Measurements from ENCODE around the gene FAM171A2. TPM values are rescaled to one million over a fixed set of nuclear protein-coding genes. Genes with fewer than 3 reads are reported as not detected.

The FAM171A2 gene
- total RNA-seq, 1 experiment from 2014 or later, result 0.30 TPM

DNA sequence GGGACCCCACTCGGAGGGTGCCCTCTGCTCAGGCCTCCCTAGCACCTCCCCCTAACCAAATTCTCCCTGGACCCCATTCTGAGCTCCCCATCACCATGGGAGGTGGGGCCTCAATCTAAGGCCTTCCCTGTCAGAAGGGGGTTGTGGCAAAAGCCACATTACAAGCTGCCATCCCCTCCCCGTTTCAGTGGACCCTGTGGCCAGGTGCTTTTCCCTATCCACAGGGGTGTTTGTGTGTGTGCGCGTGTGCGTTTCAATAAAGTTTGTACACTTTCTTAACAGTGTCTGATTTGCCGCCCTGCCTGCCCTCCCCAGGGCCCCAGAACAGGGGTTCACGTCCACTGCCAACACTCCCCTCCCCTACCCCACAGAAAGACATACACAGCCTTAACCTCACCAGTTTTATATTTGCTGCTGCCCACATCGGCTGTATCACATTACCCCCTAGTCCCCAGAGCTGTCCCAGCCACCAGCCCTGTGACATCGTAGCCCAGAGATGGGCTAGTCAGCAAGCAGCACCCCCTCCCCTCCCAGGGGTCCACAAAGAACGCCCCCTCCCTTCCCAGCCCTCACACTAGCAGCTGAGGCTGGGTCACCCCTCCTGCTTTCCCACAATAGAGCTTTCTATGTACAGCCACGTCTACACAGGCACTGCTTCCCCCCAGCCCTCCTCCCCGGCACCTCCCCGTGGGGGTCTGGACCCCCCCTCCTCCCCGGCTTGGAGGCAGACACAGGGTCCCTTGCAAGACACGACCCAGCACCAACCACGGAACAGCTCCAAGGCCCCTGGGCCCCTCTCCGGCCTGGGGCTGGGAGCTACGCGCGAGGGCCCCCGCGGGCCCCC lies 10.6 kb downstream of the FAM171A2 start:
- POLR2A ChIA-PET, result interaction anchor here (0.7 to 1.1 kb wide), 3 partner anchors 132 to 151 kb away, joined by 3 read pairs; no protein-coding TSS in a partner anchor
- Mint-ChIP-seq H3K4me1 (ENCODE audit: insufficient read depth, unreplicated experiment) (no peaks in the 10 kb centered on the region), H3K27ac (ENCODE audit: low read depth, unreplicated experiment) (no peak overlapping the region)

GRCh38 chr17:44351961-44352827 lies 11.5 kb downstream of the FAM171A2 start:
- CTCF ChIA-PET, result interaction anchor here (0.5 to 1.7 kb wide), 2 partner anchors 10 to 12 kb away, joined by 4 to 8 read pairs; partner anchors contain the start of gene FAM171A2
- Mint-ChIP-seq H3K4me3 (ENCODE audit: unreplicated experiment) (no peak overlapping the region), H3K4me1 (ENCODE audit: insufficient read depth, unreplicated experiment) (no peaks in the 10 kb centered on the region)

More for the DNA sequence above, 10.6 kb downstream of the FAM171A2 start:
- Mint-ChIP-seq H3K27me3 (ENCODE audit: insufficient read depth, unreplicated experiment) (no peaks in the 10 kb centered on the region), H3K4me3 (ENCODE audit: unreplicated experiment) (no peak overlapping the region), H3K9me3 (ENCODE audit: unreplicated experiment) (no peaks in the 10 kb centered on the region), H3K36me3 (ENCODE audit: insufficient read depth, unreplicated experiment) (peaks cover 20% of the 10 kb centered on the region)
- BruUV-seq (replicated peaks), result no TSS peak
- intact Hi-C loops (cut with micrococcal nuclease), result no loop called here
- TF ChIP-seq, protein P1, sequence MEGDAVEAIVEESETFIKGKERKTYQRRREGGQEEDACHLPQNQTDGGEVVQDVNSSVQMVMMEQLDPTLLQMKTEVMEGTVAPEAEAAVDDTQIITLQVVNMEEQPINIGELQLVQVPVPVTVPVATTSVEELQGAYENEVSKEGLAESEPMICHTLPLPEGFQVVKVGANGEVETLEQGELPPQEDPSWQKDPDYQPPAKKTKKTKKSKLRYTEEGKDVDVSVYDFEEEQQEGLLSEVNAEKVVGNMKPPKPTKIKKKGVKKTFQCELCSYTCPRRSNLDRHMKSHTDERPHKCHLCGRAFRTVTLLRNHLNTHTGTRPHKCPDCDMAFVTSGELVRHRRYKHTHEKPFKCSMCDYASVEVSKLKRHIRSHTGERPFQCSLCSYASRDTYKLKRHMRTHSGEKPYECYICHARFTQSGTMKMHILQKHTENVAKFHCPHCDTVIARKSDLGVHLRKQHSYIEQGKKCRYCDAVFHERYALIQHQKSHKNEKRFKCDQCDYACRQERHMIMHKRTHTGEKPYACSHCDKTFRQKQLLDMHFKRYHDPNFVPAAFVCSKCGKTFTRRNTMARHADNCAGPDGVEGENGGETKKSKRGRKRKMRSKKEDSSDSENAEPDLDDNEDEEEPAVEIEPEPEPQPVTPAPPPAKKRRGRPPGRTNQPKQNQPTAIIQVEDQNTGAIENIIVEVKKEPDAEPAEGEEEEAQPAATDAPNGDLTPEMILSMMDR (IDR thresholded peaks at IDR 0.05; ENCODE audit: unreplicated experiment), result no peak
- CTCF ChIA-PET, result interaction anchor here (0.5 to 1.7 kb wide), 6 partner anchors 10 to 1479 kb away, joined by 3 to 8 read pairs (median 4); partner anchors contain the start of gene FAM171A2
- DNase-seq (ENCODE audit: unreplicated experiment), result no peak

DNA sequence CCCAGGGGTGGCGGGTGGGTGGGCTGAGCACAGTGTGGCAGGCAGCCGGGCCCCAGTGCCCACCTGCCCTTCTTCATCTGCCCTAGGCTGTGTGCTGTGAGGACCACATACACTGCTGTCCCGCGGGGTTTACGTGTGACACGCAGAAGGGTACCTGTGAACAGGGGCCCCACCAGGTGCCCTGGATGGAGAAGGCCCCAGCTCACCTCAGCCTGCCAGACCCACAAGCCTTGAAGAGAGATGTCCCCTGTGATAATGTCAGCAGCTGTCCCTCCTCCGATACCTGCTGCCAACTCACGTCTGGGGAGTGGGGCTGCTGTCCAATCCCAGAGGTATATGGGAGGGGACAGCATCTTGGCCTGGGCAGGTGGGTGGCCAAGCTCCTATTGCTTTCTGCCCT lies 12.2 kb downstream of the FAM171A2 start:
- POLR2A ChIA-PET, result interaction anchor here (0.7 kb wide), 1 partner anchor 172 kb away, joined by 3 read pairs; no protein-coding TSS in a partner anchor
- H3K4me1 Mint-ChIP-seq (ENCODE audit: insufficient read depth, unreplicated experiment), result no peaks in the 10 kb centered on the region
- BruUV-seq (replicated peaks), result no TSS peak
- no peak for DNase-seq (ENCODE audit: unreplicated experiment)
- CTCF ChIA-PET, result interaction anchor here (0.7 to 1.9 kb wide), 7 partner anchors 9 to 206 kb away, joined by 4 to 14 read pairs (median 6); partner anchors contain the start of gene FAM171A2
- no peak overlapping the region for H3K27ac Mint-ChIP-seq (ENCODE audit: low read depth, unreplicated experiment)
- no peaks in the 10 kb centered on the region for H3K27me3 Mint-ChIP-seq (ENCODE audit: insufficient read depth, unreplicated experiment)
- TF ChIP-seq, protein P1 (IDR thresholded peaks at IDR 0.05; ENCODE audit: unreplicated experiment), result no peak
- no peaks in the 10 kb centered on the region for H3K9me3 Mint-ChIP-seq (ENCODE audit: unreplicated experiment)
- intact Hi-C loops (cut with micrococcal nuclease), result no loop called here
- no peak overlapping the region for H3K4me3 Mint-ChIP-seq (ENCODE audit: unreplicated experiment)
- H3K36me3 Mint-ChIP-seq (ENCODE audit: insufficient read depth, unreplicated experiment), result peaks cover 20% of the 10 kb centered on the region

More at GRCh38 chr17:44351961-44352827, 11.5 kb downstream of the FAM171A2 start:
- Mint-ChIP-seq H3K36me3 (ENCODE audit: insufficient read depth, unreplicated experiment) (peaks cover 20% of the 10 kb centered on the region), H3K27me3 (ENCODE audit: insufficient read depth, unreplicated experiment) (no peaks in the 10 kb centered on the region), H3K27ac (ENCODE audit: low read depth, unreplicated experiment) (no peak overlapping the region), H3K9me3 (ENCODE audit: unreplicated experiment) (no peaks in the 10 kb centered on the region)
- DNase-seq (ENCODE audit: unreplicated experiment), result no peak
- TF ChIP-seq, protein P1 (IDR thresholded peaks at IDR 0.05; ENCODE audit: unreplicated experiment), result no peak
- BruUV-seq (replicated peaks), result TSS peak; percentile 67
- intact Hi-C loops (cut with micrococcal nuclease), result no loop called here
- POLR2A ChIA-PET, result interaction anchor here (0.7 to 0.8 kb wide), 2 partner anchors 131 to 171 kb away, joined by 3 read pairs; no protein-coding TSS in a partner anchor

Data from MCF 10A (cell line).